HG03159 (cell line): ENCODE data around the gene OMD.

ENCODE experiments used
- ATAC-seq: cut with Tn5 transposase; IDR thresholded peaks from one replicate; pipeline ENCODE4 v1.9.1; 2021; ENCODE audit warnings: mild to moderate bottlenecking, moderate library complexity; ENCODE audit not compliant: unreplicated experiment

Gene OMD

GRCh38 chr9:92373167-92373566 is 51.1 kb downstream of the OMD start:
- no peak for ATAC-seq

GRCh38 chr9:92369075-92369474 is 55.2 kb downstream of the OMD start:
- ATAC-seq = no peak
